ENCODE results near the gene PWP2. TPM values are rescaled to one million over a fixed set of nuclear protein-coding genes. Genes with fewer than 3 reads are reported as not detected.
"Not testable (repeated sequence)": the region's sequence is repeated elsewhere in the genome, so short reads cannot be mapped to it uniquely, and the experiment has no call there.

Gene PWP2
- 10 to 100 TPM in 1 of 9 donors, 1 to 10 TPM in 6, under 1 TPM in 1, not detected in 1; 0.70 to 10.2 (median 5.0) TPM for total RNA-seq
- polyA plus RNA-seq, result 1 to 10 TPM; 1.1 to 6.0 TPM
- long read RNA-seq, donor 1, result 0 reads
- long read RNA-seq, donor 2, partial matches to known transcripts, result 1 of 1 reads
- long read RNA-seq, donor 2, other reads (novel, unspliced or antisense), result 0 of 1 reads
- long read RNA-seq, donor 3, result 0 reads

- 0% methylated on average over 24 to 31 of the region's 66 CpGs; no CpG with 5 or more reads in 2 of the 4 donors for WGBS, 4 donors
- H3K27me3 ChIP-seq; H3K4me1 ChIP-seq; H3K36me3 ChIP-seq; H3K9me3 ChIP-seq; intact Hi-C loops (cut with DNase I): not testable (repeated sequence)
- Histone ChIP-seq H3K4me3 (peak within 1 kb of the TSS in 10 of 12 donors; percentile 40 to 57 (median 49)), H3K27ac (peak within 1 kb of the TSS in 2 of 12 donors; percentile 43 to 58)
- ATAC-seq (peak; percentile 75 to 98 (median 96)), DNase-seq (peak in 3 of 5 donors; percentile 16 to 60 (median 36))
Observed at GRCh38 chr21:44107026-44107501, at the start of gene PWP2. PWP2 (plus strand) TSS chr21:44107399; CDS start chr21:44107417, 18 bp downstream.

- WGBS, 4 donors, result 91 to 95% (median 93%) methylated on average over 15 of the region's 15 CpGs
Observed at GRCh38 chr21:44057960-44058651, 49.1 kb upstream of the PWP2 start.

GRCh38 chr21:44058652-44058964, 48.6 kb upstream of the PWP2 start:
- no peak for TF ChIP-seq POLR2A (IDR thresholded peaks at IDR 0.05)
- no peak for TF ChIP-seq CTCF (IDR thresholded peaks at IDR 0.05)
- Histone ChIP-seq H3K4me1 (peaks cover 0 to 13% (median 0%) of the 10 kb centered on the region in 12 donors), H3K36me3 (peaks cover 0 to 87% (median 74%) of the 10 kb centered on the region in 9 donors), H3K27ac (no peak overlapping the region), H3K9me3 (no peaks in the 10 kb centered on the region), H3K4me3 (no peak overlapping the region), H3K27me3 (no peaks in the 10 kb centered on the region)
- ATAC-seq, result no peak
- intact Hi-C loops (cut with DNase I), result loop anchor here in 2 of 10 donors (5.0 to 10.0 kb wide), 3 partner anchors 244 to 1054 kb away; partner anchors contain the start of gene PFKL (in 1 of the 2)
- 88 to 96% (median 94%) methylated on average over 12 of the region's 12 CpGs for WGBS, 4 donors
- no peak for DNase-seq

More at GRCh38 chr21:44057960-44058651, 49.1 kb upstream of the PWP2 start:
- intact Hi-C loops (cut with DNase I), result loop anchor here in 2 of 10 donors (5.0 to 10.0 kb wide), 3 partner anchors 243 to 1054 kb away; partner anchors contain the start of gene PFKL (in 1 of the 2)
- Histone ChIP-seq H3K36me3 (peaks cover 0 to 87% (median 72%) of the 10 kb centered on the region in 9 donors), H3K4me1 (peaks cover 0 to 13% (median under 1%) of the 10 kb centered on the region in 12 donors), H3K27ac (no peak overlapping the region), H3K9me3 (no peaks in the 10 kb centered on the region), H3K27me3 (no peaks in the 10 kb centered on the region), H3K4me3 (no peak overlapping the region)
- DNase-seq (no peak), ATAC-seq (peak in 1 of 4 donors; percentile 39)
- TF ChIP-seq CTCF (IDR thresholded peaks at IDR 0.05), result no peak
- no peak for TF ChIP-seq POLR2A (IDR thresholded peaks at IDR 0.05)

GRCh38 chr21:44058981-44059380, 48.2 kb upstream of the PWP2 start:
- ATAC-seq (no peak), DNase-seq (no peak)
- Histone ChIP-seq H3K27ac (no peak overlapping the region), H3K4me3 (no peak overlapping the region), H3K27me3 (no peaks in the 10 kb centered on the region), H3K4me1 (peaks cover 0 to 12% (median 0%) of the 10 kb centered on the region in 12 donors), H3K36me3 (peaks cover 0 to 88% (median 78%) of the 10 kb centered on the region in 9 donors), H3K9me3 (no peaks in the 10 kb centered on the region)
- 92 to 94% (median 93%) methylated on average over 17 of the region's 17 CpGs for WGBS, 4 donors
- intact Hi-C loops (cut with DNase I), result loop anchor here in 2 of 10 donors (5.0 to 10.0 kb wide), 3 partner anchors 244 to 1053 kb away; partner anchors contain the start of gene PFKL (in 1 of the 2)
- TF ChIP-seq CTCF (IDR thresholded peaks at IDR 0.05) (no peak), POLR2A (IDR thresholded peaks at IDR 0.05) (no peak)
